Vagina (tissue), 2 donors: Measurements from ENCODE around the gene LRTM1.

ENCODE experiments used
- CTCF ChIP-seq, 3 experiments: fragments of 450-650 bp in 2 of 3; fragments of 200-600 bp in 1 of 3; sonication (generic) in 1 of 3; IDR thresholded peaks; one replicate each; pipeline ENCODE4 v1.5.1; 2017 to 2019; ENCODE audit warnings: antibody characterized with exemption in 3 of 3, mild to moderate bottlenecking in 2 of 3, moderate library complexity in 2 of 3
- POLR2A ChIP-seq, 2 donors: fragments of 450-650 bp; IDR thresholded peaks; one replicate each; pipeline ENCODE4 v1.6.1; 2017; ENCODE audit warnings: antibody characterized with exemption in 2 of 2, mild to moderate bottlenecking in 2 of 2, moderate library complexity in 2 of 2
- POLR2AphosphoS5 ChIP-seq, 2 donors: sonication (generic); formaldehyde crosslinking; IDR thresholded peaks; one replicate each; pipeline ENCODE4 v1.9.0; 2017; ENCODE audit warnings: antibody characterized with exemption in 2 of 2, mild to moderate bottlenecking in 2 of 2, low read depth in 1 of 2; ENCODE audit not compliant: insufficient read depth in 1 of 2

- no peak for TF ChIP-seq CTCF (IDR thresholded peaks at IDR 0.05)
- no peak for TF ChIP-seq POLR2A (IDR thresholded peaks at IDR 0.05)
- TF ChIP-seq POLR2AphosphoS5 (IDR thresholded peaks at IDR 0.05; ENCODE audit: insufficient read depth in 1 of 2, low read depth in 1 of 2): no peak
Observed at GRCh38 chr3:54899273-54899672, 28.6 kb downstream of the LRTM1 start.
